OCI-M2 (cell line): ENCODE results near the gene ADGRF5.

Experiments used
- DNase-seq: peaks from one replicate; lab custom pipeline; 2025; ENCODE audit not compliant: unreplicated experiment; lab: John Stamatoyannopoulos, UW

Gene ADGRF5, protein sequence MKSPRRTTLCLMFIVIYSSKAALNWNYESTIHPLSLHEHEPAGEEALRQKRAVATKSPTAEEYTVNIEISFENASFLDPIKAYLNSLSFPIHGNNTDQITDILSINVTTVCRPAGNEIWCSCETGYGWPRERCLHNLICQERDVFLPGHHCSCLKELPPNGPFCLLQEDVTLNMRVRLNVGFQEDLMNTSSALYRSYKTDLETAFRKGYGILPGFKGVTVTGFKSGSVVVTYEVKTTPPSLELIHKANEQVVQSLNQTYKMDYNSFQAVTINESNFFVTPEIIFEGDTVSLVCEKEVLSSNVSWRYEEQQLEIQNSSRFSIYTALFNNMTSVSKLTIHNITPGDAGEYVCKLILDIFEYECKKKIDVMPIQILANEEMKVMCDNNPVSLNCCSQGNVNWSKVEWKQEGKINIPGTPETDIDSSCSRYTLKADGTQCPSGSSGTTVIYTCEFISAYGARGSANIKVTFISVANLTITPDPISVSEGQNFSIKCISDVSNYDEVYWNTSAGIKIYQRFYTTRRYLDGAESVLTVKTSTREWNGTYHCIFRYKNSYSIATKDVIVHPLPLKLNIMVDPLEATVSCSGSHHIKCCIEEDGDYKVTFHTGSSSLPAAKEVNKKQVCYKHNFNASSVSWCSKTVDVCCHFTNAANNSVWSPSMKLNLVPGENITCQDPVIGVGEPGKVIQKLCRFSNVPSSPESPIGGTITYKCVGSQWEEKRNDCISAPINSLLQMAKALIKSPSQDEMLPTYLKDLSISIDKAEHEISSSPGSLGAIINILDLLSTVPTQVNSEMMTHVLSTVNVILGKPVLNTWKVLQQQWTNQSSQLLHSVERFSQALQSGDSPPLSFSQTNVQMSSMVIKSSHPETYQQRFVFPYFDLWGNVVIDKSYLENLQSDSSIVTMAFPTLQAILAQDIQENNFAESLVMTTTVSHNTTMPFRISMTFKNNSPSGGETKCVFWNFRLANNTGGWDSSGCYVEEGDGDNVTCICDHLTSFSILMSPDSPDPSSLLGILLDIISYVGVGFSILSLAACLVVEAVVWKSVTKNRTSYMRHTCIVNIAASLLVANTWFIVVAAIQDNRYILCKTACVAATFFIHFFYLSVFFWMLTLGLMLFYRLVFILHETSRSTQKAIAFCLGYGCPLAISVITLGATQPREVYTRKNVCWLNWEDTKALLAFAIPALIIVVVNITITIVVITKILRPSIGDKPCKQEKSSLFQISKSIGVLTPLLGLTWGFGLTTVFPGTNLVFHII (N-terminal part only)

GRCh38 chr6:46921731-46922130, at the start of gene ADGRF5:
Gene ADGRF5, minus strand, starts transcription at chr6:46921938. Its CDS starts 15,176 bp downstream, at chr6:46906762.
- DNase-seq: no peak

DNA sequence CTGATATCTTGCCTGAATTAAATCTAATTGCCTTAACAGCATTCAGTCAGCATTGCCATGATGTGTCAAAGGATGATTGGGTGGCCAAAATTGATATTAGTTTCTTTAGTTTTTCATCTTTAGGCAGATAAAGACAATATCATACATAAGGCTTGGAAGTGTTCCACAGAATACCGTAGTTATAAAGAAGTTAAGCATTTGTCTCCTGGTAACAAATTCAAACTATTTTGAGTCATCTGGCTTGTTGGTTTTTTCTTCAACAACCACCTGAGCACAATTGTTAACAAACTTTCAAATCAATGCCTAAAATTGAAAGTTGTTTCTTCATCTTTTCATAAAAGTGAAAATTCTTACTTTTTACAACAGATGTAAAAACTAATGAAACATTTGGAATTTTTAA, 47.5 kb upstream of the ADGRF5 start:
- DNase-seq: no peak

DNA sequence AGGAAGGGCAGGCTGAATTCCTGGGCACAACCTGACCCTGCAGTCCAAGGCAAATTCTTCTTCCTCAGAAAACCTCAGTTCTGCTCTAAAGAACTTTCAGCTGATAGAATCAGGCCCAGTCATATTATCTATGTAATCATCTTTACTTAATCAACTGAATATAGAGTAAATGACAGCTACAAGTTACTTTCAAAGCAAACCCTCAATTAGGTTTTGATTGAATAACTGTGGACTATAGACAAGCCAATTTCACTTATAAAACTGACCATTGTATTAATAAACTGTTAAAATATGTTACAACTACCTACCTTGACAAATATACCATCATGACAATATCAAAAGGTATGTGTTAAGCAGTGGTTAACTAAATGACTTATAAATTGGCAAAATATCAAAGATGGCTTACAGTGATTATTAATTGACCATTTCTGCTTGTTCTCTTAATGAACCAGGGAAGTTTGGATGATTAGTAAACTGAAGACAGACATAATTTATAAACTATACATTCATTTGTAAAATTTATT, 46.1 kb upstream of the ADGRF5 start:
- DNase-seq: no peak

GRCh38 chr6:46964716-46965519, 43.2 kb upstream of the ADGRF5 start:
- DNase-seq: no peak

- no peak for DNase-seq
Observed at GRCh38 chr6:46963626-46964025, 41.9 kb upstream of the ADGRF5 start.

GRCh38 chr6:46963039-46963438, 41.3 kb upstream of the ADGRF5 start:
- no peak for DNase-seq

- DNase-seq: no peak
Observed at GRCh38 chr6:46961711-46962110, 40.0 kb upstream of the ADGRF5 start.

DNA sequence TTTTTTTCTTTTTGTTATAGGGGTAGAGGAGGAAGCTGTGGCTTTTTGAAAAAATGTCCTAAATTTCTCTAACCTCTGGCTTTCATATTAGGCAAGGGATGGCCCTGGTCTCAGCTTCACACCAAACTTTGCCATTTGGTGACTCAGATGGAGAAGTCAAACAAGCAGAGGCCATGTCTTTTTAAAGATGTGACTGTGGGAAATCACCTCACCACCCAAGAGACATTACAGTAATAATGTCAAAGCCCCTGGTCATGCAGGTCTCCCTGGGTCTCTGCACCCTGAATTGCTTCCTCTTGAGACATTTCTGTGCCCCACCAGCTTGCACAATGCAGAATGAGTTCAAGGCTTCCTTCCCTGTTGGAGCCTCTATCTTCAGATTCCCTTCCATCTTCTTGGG, 39.5 kb upstream of the ADGRF5 start:
- DNase-seq: no peak

DNA sequence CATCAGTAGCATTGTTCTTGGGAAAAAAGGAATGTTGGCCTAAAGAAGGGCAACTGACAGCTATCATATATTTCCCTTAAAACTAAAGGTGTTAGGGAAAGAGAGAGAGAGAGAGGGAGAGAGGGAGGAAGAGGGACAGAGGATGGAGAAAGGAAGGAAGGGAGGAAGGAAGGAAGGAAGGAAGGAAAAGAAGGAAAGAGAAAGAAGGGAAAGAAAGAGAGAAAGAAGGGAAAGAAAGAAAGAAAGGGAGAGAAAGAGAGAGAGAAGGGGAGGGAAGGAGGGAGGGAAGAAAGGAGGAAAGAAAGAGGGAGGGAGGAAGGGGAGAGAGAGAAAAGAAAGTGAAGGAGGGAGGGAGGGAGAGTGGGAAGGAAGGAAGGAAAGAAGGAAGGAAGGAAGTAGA, 37.7 kb upstream of the ADGRF5 start:
- no peak for DNase-seq

DNA sequence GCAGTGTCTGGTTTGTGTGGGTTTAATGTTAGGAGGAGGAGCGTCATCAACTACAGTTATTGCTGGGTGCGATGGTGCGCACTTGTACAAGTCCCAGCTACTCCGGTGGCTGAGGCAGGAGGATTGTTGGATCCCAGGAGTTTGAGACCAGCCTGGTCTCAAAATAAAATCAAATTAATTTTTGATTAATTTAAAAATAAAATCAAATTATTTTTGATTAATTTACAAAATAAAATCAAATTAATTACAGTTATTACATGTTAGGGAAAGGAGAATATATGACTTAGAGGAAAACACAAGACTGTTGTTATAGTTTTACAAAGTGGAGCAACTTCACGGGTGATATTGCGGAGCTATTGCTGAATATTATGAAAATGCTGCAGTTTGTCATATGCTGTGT, 34.7 kb upstream of the ADGRF5 start:
- DNase-seq: no peak

GRCh38 chr6:46954837-46955451, 33.2 kb upstream of the ADGRF5 start:
- no peak for DNase-seq

- DNase-seq: no peak
Observed at GRCh38 chr6:46953921-46954320, 32.2 kb upstream of the ADGRF5 start.

GRCh38 chr6:46949632-46950280, 28.0 kb upstream of the ADGRF5 start:
- no peak for DNase-seq

- DNase-seq: no peak
Observed at GRCh38 chr6:46948699-46949098, 27.0 kb upstream of the ADGRF5 start.

GRCh38 chr6:46947497-46947896, 25.8 kb upstream of the ADGRF5 start:
- no peak for DNase-seq

GRCh38 chr6:46940433-46941226, 18.9 kb upstream of the ADGRF5 start:
- no peak for DNase-seq

GRCh38 chr6:46937642-46938041, 15.9 kb upstream of the ADGRF5 start:
- no peak for DNase-seq

DNA sequence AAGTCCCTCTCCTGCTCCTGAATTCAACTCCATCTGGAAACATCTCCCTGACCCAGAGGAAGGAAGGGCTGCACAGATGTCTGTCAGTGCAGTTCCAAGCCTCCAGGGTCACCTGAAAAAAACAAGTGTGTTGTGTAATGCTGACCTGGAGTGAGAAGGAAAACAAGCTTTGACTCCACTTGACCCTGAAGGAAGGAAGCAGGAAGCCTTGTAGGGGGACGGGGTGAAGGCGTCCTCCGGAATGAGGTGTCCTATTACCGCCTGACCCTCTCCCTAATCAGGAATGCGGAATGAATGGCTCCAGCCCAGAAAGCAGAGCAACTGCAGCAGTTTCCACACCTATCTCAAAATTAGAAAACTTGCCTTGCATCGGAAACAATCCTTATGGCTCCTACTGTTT, 13.9 kb upstream of the ADGRF5 start:
- DNase-seq: no peak

- DNase-seq: no peak
Observed at GRCh38 chr6:46933751-46934150, 12.0 kb upstream of the ADGRF5 start.
